SIG-M5 (cell line): ENCODE results near the gene CFAP77.

Source experiments
- DNase-seq: peaks from one replicate; lab custom pipeline; 2025; lab: John Stamatoyannopoulos, UW

The CFAP77 gene

DNA sequence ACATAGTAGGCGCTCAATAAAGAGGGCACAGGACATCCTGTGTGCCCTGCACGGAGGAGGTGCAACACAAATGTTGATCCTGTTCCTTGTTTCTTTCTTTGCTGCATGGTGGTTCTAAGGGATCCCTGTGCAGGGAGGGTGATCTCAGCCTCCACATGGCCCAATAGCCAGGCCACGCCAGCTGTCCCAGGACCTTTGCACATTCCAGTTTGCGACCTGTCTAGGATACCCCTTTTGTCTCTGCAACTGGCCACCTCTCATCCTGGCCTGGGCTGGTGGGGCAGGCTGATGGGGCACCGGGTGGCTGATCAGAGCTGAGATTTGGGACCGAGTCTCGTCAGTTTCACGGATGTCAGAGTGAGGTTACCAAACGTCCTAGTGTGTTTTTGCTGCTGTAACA, 79.5 kb downstream of the CFAP77 start:
- no peak for DNase-seq

DNA sequence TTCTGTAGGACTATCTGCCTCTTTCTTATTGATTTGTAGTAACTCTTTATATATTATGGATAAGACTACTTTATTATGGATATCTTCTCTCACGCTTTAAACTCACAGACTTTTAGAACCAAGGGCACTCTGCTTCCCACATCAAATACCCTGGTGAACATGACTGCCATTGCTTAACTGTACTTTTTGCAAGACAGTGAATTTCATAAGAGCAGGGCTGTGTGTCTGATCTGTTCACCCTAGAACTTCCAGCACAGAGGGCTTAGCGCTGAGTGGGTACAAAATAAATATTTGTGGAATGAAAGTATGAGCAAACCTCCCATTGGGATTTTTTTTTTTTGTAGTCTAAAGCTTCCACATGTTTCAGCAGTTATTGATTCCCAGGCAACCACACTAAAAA, 84.8 kb downstream of the CFAP77 start:
- no peak for DNase-seq

DNA sequence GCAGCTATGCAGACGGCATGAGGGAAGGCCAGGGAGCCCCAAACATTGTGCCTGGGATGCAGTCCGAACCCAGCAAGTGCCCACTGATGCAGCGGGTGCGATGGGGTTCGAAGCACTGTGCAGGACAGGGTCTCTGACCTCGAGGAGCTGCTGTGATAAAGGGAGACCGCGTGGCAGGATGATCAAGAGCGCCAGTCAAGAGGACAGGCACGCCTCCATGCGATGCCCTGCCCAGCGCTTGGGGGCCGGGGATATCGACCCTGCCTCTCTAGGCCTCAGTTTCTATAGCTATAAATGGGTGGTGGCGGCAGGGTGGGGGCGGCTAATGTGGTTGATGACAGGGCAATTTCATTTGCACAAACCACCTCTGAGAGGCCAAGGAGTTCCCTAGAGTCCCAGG, 87.7 kb downstream of the CFAP77 start:
- no peak for DNase-seq

DNA sequence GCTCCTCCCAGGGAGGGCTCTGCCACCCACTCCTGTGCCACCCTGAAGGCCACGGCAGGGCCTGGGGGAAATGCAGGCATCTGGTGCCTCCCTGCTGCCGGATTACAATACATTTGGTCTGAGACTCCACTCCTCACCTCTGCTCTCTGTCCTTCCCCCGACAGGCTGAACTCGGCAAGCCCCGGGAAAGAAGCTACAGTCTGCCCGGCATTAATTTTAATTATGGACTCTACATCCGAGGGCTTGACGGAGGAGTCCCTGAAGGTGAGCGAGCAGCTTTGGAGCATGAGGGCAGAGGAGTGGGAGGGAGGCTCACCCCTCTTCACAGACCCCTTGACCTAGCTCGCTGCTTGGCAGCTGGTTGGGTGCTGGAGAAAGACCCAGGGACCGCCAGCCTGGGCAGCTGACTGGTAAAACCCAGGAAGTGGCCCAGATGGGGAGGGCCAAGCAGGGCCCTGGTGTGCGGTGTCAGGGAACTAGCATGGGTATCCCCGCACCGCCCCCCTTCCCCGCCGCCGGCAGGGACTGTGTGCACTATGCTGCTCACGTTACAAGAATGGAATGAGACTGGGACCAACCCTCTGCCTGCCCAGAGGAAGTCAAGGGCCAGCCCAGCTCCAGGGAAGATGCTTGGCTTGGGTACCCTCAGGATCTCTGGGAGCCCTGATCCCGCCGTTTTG, 88.7 kb downstream of the CFAP77 start:
- DNase-seq, result no peak

DNA sequence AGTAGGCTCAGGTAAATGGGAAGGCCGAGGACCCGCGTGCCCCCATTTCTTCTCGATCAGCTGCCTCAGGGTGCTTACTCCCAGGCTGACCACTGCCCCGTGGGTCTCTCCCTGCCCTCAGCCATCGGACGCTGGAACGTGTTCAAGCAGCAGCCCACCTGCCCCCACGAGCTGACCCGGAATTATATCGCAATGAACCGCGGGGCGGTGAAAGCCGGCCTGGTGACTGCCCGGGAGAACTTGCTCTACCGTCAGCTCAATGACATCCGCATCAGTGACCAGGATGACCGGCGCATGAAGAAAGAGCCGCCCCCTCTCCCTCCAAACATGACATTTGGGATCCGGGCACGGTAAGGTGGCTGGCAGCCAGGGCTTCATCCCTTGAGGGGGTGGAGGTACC, 89.2 kb downstream of the CFAP77 start:
- DNase-seq, result no peak

DNA sequence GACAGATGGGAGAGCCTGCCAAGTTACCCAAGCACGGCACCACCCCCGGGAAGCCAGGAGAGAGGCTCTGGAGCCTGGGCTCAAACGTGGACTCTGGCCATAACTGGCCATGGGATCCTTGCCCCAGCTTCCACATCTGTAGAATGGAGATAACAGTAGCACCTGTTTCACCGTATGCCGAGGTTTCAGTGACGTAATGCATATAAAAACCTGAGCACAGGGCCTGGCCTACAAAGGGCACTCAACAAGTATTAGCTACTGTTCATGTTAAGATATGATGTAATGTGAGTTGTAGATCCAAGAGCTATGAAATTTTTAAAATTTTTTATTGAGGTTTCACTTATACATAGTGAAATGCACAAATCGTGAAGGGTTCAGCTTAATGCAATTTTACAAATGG, 90.2 kb downstream of the CFAP77 start:
- DNase-seq, result no peak

DNA sequence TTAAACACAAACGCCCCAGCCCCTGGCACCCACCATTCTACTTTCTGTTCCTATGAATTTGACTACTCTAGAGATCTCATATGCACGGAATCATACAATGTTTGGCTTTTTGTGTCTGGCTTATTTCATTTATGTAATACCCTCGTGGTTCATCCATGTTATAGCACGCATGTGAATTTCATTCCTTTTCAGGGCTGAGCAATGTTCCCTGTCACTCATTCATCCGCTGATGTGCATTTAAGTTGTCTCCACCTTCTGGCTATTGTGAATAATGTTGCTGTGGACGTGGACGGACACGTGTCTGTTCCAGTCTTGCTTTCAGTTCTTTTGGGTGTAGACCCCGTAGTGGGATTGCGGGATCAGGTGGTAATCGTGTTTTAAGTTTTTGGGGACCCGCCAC, 92.5 kb downstream of the CFAP77 start:
- DNase-seq, result no peak

DNA sequence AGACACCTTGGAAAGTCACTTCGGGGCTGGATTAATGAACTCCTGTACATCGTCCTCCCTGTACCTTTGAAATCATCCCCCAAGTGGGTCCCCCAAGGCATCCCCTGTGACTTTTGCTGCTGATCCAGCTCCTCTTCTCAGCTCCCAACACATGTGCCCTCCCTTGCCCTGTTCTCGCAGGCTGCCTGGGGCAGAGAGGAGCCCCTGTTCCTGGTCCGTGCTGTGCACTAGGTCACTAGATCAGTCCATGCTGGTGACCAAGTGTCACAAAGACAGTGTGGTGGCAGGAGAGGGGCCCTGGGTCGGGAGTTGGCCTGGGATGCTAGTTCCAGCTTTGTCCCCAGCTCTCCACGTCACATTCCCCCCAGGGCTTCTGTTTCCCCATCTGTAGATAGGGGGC, 93.1 kb downstream of the CFAP77 start:
- no peak for DNase-seq

DNA sequence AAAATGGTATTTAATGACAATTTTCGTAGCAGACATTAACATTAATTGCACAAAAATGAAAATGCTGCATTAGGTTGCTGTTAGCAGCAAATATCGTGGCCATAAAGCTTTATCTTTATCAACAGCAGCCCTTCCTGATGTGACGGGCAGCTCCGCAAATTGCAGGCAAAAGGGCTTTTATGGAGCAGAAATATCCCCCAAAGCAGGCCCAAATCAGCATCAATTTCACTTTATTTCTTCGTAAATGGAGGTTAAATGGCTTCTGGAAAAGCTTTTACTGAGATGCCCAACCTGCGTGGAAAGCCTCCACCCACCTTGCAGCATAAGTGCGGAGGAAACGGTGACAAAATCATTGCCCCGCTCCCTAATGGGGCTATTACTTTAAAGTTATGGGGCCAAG, 94.5 kb downstream of the CFAP77 start:
- DNase-seq, result no peak

DNA sequence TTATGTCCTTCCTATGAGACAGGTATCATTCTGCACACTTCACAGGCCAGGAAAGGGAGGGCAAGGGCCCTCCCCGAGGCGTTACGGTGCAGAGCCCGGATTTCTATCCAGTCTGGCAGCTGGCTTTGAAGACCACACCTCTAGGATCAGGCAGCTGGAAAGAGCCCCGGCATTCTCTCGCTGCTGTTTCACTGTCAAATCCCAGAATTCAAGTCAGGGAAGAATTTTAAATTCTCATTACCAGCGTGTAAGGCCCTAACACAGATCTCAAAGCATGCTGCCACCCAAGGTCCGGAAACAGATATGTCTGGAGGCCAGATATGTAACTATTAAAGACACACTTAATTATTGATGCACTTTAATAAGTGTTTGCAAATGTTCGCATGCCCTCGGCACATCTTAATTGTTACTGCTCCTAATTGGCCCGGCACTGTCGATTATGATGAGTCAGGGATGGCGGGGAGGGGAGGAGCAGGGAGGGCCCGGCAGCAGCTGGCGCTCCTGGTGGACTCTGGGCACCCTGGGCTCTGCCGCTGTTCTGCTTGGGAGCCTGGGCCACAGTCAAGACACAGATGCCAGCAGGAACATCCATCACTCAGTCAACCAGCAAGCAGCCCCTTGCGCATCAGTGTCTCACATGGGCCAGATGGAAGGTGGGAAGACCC, 96.1 kb downstream of the CFAP77 start:
- no peak for DNase-seq

DNA sequence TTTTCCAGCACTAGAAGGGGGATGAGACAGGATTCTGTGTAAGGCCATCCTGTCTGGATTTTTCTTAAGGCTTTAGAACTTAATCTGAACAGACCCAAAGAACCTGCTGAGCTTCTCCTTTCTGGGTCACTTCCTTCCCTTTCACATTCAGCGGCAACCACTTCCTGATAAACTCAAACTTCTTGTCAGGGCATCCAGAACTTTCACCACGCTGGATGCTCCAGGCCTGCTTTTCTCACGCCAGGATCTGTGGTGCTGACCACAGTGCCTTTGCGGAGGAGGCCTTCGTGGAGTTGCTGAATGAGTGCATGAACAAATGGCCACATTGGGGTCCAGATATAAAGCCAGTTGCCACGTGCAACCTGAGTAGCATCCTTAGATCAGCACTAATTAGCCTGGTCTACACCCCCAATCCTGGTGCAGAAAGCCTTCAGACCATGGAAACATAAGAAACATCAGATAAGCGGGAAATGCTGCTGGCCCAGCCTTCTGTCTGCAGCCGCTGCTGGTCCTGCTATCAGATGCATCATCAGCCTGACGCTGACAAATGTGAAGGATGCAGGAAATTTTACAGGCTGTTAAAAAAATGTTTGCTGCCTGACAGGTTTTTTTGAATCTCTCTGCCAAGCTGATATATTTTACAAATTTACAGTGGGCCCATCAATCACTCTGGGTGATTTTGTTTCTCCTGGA, 97.1 kb downstream of the CFAP77 start:
- peak; percentile 6 for DNase-seq

DNA sequence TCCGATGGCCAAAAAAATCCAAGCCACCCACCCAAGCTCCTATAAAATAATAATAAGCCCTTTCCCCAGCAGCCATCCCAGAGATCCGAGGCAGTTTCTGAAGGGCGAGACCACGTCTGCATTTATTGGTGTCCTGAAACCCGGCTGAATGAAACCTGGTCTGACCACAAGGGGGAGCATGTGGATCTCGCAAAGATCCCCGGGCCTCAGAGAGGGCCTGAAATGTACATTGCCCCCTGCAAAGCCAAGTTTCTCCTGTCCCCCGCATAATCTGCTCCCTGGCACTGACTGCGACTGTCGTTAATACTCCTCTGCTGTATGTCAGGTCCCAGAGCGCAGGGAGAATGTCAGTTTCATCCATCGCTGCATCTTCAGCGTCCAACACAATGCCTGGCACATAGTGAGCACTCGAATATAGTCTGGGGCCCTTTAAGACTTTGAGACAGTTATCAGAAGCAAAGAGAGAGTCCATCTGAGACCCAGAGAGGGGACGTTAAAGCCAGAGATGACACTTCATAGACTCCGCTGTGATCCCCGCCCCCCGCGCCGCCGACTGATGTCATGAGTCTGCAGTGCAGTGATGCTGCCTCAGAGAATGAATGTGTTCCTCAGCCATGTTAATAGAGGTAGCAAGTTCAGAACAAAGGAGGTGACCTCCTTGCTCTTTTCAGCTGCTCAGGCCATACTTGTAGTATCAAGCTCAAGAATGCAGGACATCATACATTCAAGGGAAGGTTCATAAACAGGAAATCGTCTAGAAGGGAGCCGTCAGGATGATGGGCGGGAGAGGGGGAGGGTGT, 97.9 kb downstream of the CFAP77 start:
- DNase-seq, result no peak

DNA sequence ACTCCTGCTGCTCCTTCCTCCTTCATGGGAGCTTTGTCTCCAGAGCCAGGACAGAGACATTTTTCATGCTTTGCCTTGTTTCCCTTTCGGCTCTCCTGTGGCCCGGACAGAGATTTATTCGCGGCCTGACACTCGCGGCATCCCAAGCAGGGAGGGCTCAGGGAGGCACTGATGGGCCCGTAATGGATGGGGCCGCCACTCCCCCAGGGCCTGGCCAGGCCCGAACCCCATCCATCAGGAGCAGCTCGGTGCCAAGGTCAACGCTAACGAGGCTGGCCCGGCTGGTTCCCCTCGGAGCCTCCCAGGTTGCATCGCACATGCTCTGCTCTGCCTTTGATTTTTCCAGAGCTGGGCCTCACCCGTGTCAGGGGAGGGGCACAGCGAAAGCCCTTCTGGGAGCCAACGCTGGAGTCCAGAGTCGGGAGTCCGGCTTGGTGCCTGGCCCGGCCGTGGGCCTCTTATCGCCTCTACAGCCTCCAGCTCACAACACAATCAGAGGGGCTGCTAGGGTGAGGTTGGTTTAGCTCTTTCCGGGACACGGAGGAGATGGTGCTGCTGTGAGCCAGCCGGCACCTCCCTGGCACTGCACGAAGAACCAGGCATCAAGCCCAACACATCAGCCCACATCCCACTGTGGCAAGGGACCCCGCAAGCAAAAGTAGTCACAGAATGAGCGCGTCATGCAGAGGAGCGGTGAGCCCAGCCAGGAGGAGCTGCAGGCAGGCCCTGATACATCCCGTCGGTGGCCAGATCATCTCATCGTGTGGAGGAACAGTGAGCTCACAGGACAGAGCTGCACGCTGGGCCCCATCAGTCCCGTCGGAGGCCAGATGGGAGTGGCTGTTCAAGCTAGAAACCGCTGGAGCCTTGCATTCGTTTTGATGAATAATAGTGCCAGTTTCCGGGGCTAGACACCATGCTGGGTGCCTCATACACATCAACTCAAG, 100.2 kb downstream of the CFAP77 start:
- DNase-seq, result no peak

DNA sequence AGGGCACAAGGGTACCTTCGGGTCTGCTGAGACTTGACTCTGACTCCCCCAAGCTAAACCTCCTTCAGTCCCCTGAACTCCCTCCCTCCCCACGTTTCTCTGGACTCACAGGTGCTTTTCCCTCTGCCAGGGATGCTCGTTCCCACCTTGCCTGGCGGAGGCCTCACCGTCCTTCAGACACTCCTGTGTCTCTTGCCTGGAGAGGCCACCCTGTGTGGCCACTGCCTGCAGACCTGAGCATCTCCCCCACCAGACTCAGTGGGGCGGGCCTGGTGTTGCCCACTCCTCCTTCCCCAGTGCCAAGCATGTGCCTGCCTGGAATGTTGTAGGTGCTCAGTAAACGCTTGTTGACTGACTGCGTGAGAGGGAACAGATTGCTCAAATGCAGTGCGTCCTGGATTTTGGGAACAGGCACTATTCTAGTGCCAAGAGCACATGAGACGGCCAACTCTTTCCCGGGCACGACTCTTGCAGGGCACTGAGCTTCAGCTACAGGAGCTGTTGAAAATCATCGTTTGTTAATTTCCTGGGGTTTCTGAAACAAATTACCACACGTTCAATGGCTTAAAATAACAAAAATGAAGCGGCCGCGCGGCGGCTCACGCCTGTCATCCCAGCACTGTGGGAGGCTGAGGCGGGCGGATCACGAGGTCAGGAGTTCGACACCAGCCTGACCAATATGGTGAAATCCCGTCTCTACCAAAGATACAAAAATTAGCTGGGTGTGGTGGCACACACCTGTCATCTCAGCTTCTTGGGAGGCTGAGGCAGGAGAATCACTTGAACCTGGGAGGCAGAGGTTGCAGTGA, 101.4 kb downstream of the CFAP77 start:
- DNase-seq, result no peak

DNA sequence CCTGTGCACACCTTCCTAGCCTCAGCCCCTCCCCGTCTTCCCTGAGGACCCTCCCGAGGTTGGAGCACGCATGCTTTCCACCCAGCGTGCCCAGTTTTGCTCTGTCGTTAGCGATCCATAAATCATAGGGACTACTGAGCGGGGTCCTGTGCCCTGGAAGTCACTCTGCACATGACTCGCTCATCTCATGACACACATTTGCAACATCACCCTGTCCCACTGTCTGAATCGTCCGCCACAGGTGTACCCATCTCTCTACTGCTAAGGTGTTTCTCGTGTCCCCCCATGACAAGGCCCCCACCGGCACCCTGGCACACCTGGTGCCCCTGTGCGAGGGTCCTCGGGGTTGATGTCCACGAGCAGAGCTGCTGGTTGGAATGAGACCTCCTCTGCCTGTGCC, 103.4 kb downstream of the CFAP77 start:
- no peak for DNase-seq

DNA sequence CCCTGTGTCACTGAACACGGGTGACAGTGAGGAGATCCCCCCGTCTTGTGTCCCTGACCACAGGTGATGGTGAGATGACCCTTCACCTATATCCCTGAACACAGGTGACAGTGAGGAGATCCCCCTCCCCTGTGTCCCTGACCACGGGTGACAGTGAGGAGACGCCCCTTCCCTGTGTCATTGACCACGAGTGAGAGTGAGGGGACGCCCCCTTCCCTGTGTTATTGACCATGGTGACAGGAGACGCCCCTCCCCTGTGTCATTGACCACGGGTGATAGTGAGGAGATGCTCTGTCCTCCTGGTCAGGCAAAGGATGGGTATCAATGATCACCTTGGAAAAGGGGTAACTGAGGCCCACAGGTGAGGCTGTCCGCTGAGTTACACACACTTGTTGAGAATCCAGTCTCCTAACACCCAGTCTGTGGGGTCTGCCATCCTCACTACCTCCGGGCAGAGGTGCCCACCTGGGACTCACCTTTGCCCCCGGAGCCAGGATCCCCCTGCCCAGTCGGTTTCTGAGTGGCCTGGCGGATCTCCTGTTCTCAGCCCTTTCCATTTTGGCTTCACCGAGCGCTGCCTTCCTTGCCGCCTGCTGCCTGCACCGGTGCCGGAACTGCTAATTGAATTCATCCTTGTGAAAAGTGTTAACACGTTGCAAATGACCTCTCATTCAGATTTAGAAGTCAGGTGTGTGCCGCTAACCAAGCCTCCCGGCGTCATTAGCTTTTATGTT, 104.2 kb downstream of the CFAP77 start:
- DNase-seq, result no peak

DNA sequence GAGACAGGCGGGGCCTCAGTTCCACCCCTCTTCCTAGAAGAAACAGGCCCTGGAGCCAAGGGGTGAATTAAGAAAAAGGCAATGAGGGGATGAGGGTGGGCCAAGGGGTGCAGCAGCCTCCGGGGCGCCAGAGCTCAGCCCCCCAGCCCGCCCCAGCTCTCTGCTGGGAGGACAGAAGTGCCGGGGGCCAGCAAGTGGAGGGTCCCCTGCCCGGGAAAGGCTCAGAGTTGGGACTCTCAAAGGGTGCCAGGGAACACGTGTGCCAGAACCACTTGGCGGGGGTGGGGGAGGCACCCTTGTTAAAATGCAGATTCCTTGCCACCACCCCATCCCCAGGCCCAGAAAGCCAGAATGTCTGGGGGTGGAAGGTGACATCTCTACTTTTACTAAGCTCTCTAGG, 104.8 kb downstream of the CFAP77 start:
- no peak for DNase-seq

DNA sequence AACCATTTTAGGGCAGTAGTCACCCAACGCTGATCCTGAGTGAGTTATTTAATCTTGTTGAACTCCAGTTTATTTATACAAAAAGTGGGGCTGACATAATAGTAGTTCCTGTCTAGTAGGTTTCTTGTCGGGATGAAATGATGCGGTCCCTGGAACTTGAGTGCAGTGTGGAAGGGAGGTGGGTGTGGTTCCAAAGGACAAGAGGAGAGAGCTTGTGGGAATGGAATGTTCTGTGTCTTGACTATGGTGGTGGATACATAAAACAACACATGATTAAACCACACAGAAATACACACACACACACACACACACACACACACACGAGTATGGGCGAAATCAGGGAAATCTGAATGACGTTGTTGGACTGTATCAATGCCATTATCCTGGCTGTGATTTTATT, 106.3 kb downstream of the CFAP77 start:
- DNase-seq, result no peak

DNA sequence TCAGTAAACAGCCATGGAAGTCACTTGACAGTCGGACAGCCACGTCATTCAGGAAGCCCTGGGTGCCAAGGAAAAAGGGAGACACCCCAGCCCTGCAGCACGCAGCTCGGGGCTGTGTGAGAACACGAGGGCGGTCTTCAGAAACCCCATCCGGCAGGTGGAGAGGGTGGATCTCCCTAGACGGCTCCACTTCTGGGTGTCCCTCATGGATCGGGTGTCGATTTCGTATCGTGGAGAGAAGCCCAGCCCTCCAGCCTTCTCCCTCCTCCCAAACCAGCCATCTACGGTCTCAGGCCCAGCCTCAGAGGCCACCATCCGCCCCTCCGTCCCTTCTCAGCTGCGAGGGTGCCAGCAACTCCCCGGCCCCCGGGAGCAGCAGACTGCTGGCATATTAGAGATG, 106.9 kb downstream of the CFAP77 start:
- no peak for DNase-seq
